ENCODE results near the gene ZC3H13. TPM values are rescaled to one million over a fixed set of nuclear protein-coding genes. Genes with fewer than 3 reads are reported as not detected.

ZC3H13 gene
- total RNA-seq, 1 experiment from 2014 or later, result 10.0 TPM

Other genes starting within 250 kb of the ZC3H13 start
- gene SIAH3, start 201.0 kb downstream of the ZC3H13 start, total RNA-seq (2014; rRNA removed; shearing (Covaris generic)), result 0.06 and 0.12 TPM in 2 replicates
- not detected in 2 replicates for gene CPB2, start 52.3 kb upstream of the ZC3H13 start, total RNA-seq (2014; rRNA removed; shearing (Covaris generic))
- gene LCP1, start 129.4 kb upstream of the ZC3H13 start, total RNA-seq (2014; rRNA removed; shearing (Covaris generic)), result 7.9 and 16.5 TPM in 2 replicates
- 0.11 TPM in 1 of 2 replicates, not detected in the other for gene LRRC63, start 159.2 kb upstream of the ZC3H13 start, total RNA-seq (2014; rRNA removed; shearing (Covaris generic))

Measured in Daoy (cell line).